Esophagus squamous epithelium (tissue), 5 donors: Measurements from ENCODE around the gene MPPED2. TPM values are rescaled to one million over a fixed set of nuclear protein-coding genes. Genes with fewer than 3 reads are reported as not detected.

Experiments used
- DNase-seq: peaks from one replicate; lab custom pipeline; 2025; lab: John Stamatoyannopoulos, UW
- H3K27ac ChIP-seq, 4 donors: fragments of 200-600 bp; sonication (generic); one replicate each; pipeline ENCODE4 v1.5.1; 2016 to 2019; ENCODE audit warnings: mild to moderate bottlenecking in 1 of 4
- H3K27me3 ChIP-seq, 4 donors: fragments of 200-600 bp; sonication (generic); 1 replicate in 3 of 4; 2 replicates in 1 of 4; pipeline versions ENCODE4 v1.5.1 to v1.6.0; 2017 to 2021; ENCODE audit warnings: antibody characterized with exemption in 1 of 4
- H3K36me3 ChIP-seq, 3 donors: fragments of 200-600 bp; sonication (generic); one replicate each; pipeline ENCODE4 v1.5.1; 2016 to 2019
- H3K4me1 ChIP-seq, 3 donors: fragments of 200-600 bp; sonication (generic); one replicate each; pipeline ENCODE4 v1.5.1; 2017 to 2019
- H3K4me3 ChIP-seq, 4 donors: fragments of 200-600 bp; sonication (generic); 1 replicate in 3 of 4; 2 replicates in 1 of 4; pipeline ENCODE4 v1.5.1; 2016 to 2019; ENCODE audit warnings: mild to moderate bottlenecking in 2 of 4, moderate library complexity in 1 of 4
- H3K9me3 ChIP-seq, 3 donors: fragments of 200-600 bp; sonication (generic); one replicate each; pipeline ENCODE4 v1.5.1; 2016 to 2019
- POLR2A ChIP-seq, 4 donors: fragments of 450-650 bp; IDR thresholded peaks; one replicate each; pipeline ENCODE4 v1.6.1; 2017; ENCODE audit warnings: antibody characterized with exemption in 4 of 4, mild to moderate bottlenecking in 4 of 4, moderate library complexity in 3 of 4
- WGBS, 2 donors: methylation state at CpG; one replicate each; pipeline ENCODE4 v1.1.5; 2018; 5-methylcytosine and 5-hydroxymethylcytosine counted together
- intact Hi-C: fragments of 100-400 bp; cut with DNase I; formaldehyde crosslinking; loops from one replicate; pipeline ENCODE4 v1.15.0; 2022
- total RNA-seq, 4 donors: library from RNA; depleted of rRNA; stranded (reverse); fragments of >200 nt; gene quantifications; one replicate each; pipeline ENCODE4 v1.1.0, GENCODE V29; 2016
- TF ChIP-seq, protein P1 (sequence below), 6 experiments: fragments of 450-650 bp in 4 of 6; fragments of 200-600 bp in 2 of 6; sonication (generic) in 2 of 6; IDR thresholded peaks; one replicate each; pipeline ENCODE4 v1.5.1; 2016 to 2019; ENCODE audit warnings: antibody characterized with exemption in 6 of 6, mild to moderate bottlenecking in 4 of 6, moderate library complexity in 4 of 6
- donor health status: DM: yes; HTN: yes; CAD: no.

Gene MPPED2
- total RNA-seq, 4 donors from 2014 or later = 0.49 to 3.2 (median 1.8) TPM

DNA sequence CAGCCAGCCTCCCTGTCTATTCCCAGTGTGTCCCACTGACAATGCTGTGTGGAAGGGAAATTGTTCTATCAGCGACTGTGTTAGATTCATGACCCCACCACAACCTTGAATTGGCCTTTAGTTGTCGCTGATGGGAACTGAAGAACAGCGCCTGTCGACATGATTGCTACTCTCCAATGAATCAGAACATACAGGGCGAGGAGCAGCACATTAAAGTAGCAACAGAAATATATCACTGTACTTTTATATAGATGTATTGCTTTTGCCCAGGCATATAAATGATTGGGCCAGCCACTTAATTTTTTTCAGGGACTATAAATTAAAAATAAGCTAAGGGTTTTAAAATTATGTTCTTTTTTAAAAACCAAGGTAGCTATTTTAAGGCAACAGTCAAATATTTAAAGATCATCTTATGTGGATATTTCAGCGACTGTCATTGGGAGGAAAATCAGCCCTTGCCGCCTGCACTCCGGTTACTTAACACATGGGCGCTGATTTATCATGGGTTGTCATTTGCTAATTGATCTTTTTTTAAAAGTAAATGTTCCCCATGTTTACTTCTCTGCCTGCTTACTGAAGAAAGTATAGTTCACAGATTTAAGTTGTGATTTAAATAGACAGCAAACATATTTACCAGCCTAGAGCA lies 221.2 kb downstream of the MPPED2 start:
- Histone ChIP-seq H3K36me3 (no peaks in the 10 kb centered on the region), H3K4me3 (no peak overlapping the region), H3K4me1 (peaks cover 0 to 16% (median 0%) of the 10 kb centered on the region in 3 donors), H3K27me3 (no peaks in the 10 kb centered on the region), H3K27ac (no peak overlapping the region), H3K9me3 (no peaks in the 10 kb centered on the region)
- 85 to 90% methylated on average over 9 of the region's 9 CpGs for WGBS, 2 donors
- no peak for TF ChIP-seq POLR2A (IDR thresholded peaks at IDR 0.05)
- TF ChIP-seq, protein P1, sequence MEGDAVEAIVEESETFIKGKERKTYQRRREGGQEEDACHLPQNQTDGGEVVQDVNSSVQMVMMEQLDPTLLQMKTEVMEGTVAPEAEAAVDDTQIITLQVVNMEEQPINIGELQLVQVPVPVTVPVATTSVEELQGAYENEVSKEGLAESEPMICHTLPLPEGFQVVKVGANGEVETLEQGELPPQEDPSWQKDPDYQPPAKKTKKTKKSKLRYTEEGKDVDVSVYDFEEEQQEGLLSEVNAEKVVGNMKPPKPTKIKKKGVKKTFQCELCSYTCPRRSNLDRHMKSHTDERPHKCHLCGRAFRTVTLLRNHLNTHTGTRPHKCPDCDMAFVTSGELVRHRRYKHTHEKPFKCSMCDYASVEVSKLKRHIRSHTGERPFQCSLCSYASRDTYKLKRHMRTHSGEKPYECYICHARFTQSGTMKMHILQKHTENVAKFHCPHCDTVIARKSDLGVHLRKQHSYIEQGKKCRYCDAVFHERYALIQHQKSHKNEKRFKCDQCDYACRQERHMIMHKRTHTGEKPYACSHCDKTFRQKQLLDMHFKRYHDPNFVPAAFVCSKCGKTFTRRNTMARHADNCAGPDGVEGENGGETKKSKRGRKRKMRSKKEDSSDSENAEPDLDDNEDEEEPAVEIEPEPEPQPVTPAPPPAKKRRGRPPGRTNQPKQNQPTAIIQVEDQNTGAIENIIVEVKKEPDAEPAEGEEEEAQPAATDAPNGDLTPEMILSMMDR (IDR thresholded peaks at IDR 0.05) = no peak
- intact Hi-C loops = no loop called here
- no peak for DNase-seq

DNA sequence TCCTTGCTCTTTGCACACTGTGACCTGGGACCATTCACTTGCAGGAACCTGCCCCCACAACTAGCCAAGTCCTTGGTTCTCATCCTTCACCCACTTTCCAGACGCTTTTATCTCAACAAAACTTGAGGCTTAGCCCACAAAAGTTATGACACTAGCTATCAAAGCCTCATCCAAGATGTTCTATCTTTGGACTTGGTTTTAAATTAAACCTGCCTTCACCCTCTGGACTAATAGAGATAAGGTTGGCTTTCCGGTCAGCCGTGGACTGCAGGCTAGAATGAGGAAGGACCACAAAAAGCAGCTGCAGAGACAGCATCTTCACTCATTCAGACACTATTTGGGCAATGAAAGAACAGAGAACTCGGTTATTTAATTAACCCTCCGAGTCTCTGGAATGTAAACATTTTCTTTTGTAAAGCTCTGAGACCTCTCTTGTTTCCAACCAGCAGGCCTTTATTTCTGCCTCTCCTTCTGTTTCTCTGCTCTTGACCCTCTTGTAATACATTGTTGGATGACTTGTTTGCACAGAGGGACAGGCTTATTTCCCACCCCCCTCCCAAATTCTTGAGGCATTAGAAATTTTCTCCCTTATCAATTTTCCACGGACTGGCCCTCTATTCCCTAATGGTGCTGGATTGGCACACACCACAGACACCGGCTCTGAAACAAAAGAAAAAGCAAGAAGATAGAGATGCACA lies 221.9 kb downstream of the MPPED2 start:
- no peak for DNase-seq
- Histone ChIP-seq H3K36me3 (no peaks in the 10 kb centered on the region), H3K27ac (no peak overlapping the region), H3K9me3 (no peaks in the 10 kb centered on the region), H3K27me3 (no peaks in the 10 kb centered on the region), H3K4me1 (peaks cover 0 to 18% (median 0%) of the 10 kb centered on the region in 3 donors), H3K4me3 (no peak overlapping the region)
- no peak for TF ChIP-seq POLR2A (IDR thresholded peaks at IDR 0.05)
- TF ChIP-seq, protein P1 (IDR thresholded peaks at IDR 0.05) = no peak
- WGBS, 2 donors = 57 to 62% methylated on average over 6 to 7 of the region's 7 CpGs
- intact Hi-C loops = no loop called here

DNA sequence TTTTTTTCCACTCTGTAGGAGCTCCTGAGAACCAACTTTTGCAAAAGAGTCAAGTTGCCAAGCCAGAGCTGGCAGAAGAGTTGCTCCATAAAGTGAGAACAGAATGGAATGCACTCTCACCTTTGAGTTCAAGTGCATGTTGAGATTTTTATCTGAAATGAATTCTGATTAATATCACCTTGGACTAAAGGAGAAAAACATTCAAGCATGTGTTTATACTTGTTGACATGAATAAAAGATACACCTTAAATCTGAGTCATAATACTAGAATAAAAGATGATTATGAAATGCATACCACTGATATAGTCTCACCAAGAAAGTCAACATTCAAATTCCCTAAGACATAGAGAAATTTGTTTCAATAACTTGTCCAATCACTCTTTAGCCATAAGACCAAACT lies 225.4 kb downstream of the MPPED2 start:
- H3K4me3 ChIP-seq = no peak overlapping the region
- intact Hi-C loops = no loop called here
- DNase-seq = no peak
- TF ChIP-seq POLR2A (IDR thresholded peaks at IDR 0.05) = no peak
- TF ChIP-seq, protein P1 (IDR thresholded peaks at IDR 0.05) = no peak
- H3K9me3 ChIP-seq = no peaks in the 10 kb centered on the region
- H3K4me1 ChIP-seq = peaks cover 0 to 32% (median 0%) of the 10 kb centered on the region in 3 donors
- peak overlapping the region in 2 of 4 donors; percentile 13 to 56 for H3K27ac ChIP-seq
- no peaks in the 10 kb centered on the region for H3K36me3 ChIP-seq
- H3K27me3 ChIP-seq = no peaks in the 10 kb centered on the region
